Measurements from ENCODE around the gene GSTM2.

DNA sequence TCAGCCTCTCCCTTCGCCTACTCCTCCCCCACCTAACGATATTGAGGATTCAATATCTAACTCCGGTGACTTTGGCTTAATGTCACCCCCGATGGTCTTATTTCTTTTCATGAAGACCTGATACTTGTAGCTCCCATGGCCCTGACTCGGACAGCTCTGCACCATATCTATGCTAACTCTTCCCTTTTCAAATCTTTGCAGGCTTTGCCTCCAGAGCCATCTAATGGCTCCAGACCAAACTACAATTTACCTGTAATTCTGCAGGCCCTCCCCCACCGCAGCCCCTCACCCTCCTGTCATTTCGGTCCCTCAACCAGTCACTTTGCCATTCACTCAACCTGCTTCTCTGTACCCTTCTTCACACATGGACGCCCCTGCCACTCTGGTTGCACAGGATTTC is 36.3 kb downstream of the GSTM2 start:
- TF ChIP-seq, protein P1, sequence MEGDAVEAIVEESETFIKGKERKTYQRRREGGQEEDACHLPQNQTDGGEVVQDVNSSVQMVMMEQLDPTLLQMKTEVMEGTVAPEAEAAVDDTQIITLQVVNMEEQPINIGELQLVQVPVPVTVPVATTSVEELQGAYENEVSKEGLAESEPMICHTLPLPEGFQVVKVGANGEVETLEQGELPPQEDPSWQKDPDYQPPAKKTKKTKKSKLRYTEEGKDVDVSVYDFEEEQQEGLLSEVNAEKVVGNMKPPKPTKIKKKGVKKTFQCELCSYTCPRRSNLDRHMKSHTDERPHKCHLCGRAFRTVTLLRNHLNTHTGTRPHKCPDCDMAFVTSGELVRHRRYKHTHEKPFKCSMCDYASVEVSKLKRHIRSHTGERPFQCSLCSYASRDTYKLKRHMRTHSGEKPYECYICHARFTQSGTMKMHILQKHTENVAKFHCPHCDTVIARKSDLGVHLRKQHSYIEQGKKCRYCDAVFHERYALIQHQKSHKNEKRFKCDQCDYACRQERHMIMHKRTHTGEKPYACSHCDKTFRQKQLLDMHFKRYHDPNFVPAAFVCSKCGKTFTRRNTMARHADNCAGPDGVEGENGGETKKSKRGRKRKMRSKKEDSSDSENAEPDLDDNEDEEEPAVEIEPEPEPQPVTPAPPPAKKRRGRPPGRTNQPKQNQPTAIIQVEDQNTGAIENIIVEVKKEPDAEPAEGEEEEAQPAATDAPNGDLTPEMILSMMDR (IDR thresholded peaks at IDR 0.05): no peak
- no peak for TF ChIP-seq POLR2A (IDR thresholded peaks at IDR 0.05)

Measured in testis (tissue), 2 donors.